GM18499 (cell line): ENCODE results near the gene TUT7.
"Not testable (repeated sequence)": the region's sequence is repeated elsewhere in the genome, so short reads cannot be mapped to it uniquely, and the experiment has no call there.

Source experiments
- ATAC-seq: cut with Tn5 transposase; IDR thresholded peaks from one replicate; pipeline ENCODE4 v1.9.1; 2021; ENCODE audit warnings: moderate number of reproducible peaks; ENCODE audit not compliant: insufficient read depth, unreplicated experiment

TUT7 gene, protein sequence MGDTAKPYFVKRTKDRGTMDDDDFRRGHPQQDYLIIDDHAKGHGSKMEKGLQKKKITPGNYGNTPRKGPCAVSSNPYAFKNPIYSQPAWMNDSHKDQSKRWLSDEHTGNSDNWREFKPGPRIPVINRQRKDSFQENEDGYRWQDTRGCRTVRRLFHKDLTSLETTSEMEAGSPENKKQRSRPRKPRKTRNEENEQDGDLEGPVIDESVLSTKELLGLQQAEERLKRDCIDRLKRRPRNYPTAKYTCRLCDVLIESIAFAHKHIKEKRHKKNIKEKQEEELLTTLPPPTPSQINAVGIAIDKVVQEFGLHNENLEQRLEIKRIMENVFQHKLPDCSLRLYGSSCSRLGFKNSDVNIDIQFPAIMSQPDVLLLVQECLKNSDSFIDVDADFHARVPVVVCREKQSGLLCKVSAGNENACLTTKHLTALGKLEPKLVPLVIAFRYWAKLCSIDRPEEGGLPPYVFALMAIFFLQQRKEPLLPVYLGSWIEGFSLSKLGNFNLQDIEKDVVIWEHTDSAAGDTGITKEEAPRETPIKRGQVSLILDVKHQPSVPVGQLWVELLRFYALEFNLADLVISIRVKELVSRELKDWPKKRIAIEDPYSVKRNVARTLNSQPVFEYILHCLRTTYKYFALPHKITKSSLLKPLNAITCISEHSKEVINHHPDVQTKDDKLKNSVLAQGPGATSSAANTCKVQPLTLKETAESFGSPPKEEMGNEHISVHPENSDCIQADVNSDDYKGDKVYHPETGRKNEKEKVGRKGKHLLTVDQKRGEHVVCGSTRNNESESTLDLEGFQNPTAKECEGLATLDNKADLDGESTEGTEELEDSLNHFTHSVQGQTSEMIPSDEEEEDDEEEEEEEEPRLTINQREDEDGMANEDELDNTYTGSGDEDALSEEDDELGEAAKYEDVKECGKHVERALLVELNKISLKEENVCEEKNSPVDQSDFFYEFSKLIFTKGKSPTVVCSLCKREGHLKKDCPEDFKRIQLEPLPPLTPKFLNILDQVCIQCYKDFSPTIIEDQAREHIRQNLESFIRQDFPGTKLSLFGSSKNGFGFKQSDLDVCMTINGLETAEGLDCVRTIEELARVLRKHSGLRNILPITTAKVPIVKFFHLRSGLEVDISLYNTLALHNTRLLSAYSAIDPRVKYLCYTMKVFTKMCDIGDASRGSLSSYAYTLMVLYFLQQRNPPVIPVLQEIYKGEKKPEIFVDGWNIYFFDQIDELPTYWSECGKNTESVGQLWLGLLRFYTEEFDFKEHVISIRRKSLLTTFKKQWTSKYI (N-terminal part only)

DNA sequence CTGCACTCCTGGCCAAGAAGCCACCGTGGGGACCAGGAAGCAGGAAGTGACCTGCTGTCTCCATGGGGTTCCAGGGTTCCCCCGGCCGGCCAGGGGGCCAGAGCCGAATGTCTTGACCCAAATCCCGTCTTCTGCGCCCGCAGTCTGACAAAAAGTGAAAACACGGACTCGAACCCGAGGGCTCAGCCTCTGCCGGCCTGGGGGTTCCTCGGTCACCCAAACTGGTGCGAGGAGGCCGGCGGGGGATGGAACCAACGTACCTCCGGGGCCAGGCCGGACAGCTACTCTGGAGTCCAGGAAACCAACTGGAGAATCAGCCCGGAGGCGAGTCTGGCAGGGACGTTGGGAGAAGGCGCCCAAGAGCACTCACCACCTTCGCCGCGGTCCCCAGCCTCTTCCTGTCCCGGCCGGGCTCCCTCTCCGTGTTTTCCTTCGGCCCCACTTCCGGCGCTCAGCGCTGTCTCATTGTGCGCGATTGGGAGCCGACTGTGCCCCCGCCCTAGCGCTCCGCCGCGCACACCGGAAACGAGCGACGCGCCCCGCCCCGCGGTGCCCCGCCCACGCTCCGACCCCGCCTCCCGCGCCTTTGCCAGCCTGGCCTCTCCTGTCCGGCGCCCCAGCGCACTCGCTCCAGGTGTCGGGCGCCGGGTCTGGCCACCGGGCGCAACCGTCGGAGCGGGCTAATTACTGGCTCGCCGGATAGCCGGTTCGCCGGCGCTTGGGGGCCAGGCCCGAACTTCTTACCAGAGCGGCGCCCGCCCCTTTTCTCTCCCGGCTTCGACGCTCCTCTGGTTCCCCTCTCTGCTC lies at the start of gene TUT7:
Gene TUT7, minus strand, starts transcription at position 400 of the 807 bp plus-strand sequence. CDS start 1,211 bp downstream, outside the sequence.
- peak; percentile 46 for ATAC-seq

DNA sequence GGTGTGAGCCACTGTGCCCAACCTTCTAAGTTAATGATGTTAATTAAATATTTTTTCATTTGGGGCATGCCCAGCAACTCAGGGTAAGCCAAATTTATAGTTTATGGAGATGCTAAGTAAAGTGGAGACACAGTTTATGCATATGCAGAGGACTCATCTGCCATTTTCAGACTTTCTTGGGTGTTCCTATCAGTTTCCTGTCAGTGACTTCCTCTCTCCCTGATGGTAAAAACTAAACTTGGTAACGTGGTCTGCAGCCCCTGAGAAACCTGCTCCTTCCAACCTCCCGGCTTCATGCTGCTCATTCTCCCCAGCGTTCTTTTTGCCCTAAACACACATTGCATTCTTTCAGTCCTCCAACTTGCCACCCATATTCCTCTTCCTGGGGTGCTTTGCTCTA lies 48.4 kb upstream of the TUT7 start:
- no peak for ATAC-seq

DNA sequence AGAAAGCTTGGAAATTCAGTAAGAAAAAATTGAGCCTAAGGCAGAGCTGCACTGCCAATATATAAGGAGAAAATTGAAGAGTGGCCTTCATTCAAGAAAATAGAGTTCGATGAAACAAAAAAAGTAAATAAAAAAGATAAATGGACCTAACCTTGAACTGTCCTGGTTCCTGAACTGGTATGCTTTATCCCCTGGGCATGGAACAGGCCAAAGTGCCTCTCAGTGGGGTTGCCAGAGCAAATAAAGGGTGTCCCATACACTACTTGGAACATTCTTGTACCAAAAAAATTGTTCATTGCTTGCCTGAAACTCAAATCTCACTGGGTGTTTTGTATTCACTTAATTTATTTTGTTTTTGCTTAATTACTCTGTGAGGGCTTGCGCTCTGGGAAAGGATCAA lies 42.2 kb upstream of the TUT7 start:
- ATAC-seq, result no peak

DNA sequence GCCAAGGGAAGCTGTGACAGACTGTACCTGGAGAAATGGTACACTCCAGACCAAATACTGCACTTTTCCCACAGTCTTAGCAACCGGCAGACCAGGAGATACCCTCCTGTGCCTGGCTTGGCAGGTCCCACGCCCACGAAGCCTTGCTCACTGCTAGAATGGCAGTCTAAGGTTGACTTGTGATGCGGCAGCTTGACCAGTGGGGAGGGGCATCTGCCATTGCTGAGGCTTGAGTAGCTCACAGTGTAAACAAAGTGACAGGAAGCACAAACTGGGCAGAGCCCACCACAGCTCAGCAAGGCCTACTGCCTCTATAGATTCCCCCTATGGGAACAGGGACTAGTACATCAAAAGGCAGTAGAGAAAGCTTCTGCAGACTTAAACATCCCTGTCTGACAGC lies 36.0 kb upstream of the TUT7 start:
- not testable (repeated sequence) for ATAC-seq

DNA sequence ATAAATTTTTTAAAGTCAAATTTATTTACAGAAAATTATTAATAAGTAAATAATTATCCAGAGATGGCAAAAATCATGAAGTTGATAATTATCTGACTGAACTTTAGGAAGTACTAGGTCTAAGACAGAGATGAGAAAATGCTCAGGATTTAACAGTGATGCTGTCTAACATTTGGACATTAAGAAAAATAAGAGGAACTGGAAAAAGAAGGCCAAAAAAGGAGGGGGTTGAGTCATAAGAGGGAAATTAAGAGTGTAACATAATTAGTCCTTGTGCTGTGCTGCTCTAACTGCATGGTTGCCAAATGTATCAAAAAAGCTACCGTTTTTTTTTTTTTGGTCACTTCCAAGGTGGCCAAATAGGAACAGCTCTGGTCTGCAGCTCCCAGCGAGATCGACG lies 35.4 kb upstream of the TUT7 start:
- no peak for ATAC-seq

DNA sequence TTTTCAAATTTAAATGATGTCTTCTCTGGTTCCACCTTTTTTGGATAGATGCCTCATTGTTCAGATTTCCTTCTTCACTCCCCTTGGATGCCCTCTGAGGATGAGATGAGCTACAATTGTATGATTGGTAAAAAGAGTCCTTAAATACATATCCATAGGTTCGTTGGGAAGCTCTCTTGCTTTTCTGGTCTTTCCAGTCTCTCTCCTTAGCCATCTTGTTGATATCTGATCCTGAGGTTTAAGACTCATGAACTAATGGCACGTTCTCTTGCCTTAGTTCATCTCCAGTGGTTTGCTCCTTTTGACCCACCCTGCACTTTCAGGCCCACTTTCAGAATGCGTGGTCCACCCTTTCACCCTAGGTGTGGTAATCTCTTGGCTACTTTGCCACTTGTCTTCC lies 33.2 kb upstream of the TUT7 start:
- no peak for ATAC-seq

DNA sequence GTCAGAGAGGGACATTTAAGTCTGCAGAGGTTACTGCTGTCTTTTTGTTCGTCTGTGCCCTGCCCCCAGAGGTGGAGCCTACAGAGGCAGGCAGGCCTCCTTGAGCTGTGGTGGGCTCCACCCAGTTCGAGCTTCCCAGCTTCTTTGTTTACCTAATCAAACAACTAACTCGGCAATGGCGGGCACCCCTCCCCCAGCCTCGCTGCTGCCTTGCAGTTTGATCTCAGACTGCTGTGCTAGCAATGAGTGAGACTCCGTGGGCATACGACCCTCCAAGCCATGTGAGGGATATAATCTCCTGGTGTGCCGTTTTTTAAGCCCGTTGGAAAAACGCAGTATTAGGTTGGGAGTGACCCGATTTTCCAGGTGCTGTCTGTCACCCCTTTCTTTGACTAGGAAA lies 28.8 kb upstream of the TUT7 start:
- not testable (repeated sequence) for ATAC-seq

DNA sequence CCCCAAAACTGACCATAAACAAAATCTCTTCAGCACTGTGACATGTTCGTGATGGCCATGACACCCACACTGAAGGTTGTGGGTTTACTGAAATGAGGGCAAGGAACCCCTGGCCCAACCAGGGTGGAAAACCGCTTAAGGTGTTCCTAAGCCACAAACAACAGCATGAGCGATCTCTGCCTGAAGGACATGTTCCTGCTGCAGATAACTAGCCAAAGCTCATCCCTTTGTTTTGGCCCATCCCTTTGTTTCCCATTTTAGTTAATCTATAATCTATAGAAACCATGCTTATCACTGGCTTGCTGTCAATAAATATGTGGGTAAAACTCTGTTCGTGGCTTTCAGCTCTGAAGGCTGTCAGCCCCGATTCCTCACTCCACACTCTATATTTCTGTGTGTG lies 21.8 kb upstream of the TUT7 start:
- no peak for ATAC-seq

DNA sequence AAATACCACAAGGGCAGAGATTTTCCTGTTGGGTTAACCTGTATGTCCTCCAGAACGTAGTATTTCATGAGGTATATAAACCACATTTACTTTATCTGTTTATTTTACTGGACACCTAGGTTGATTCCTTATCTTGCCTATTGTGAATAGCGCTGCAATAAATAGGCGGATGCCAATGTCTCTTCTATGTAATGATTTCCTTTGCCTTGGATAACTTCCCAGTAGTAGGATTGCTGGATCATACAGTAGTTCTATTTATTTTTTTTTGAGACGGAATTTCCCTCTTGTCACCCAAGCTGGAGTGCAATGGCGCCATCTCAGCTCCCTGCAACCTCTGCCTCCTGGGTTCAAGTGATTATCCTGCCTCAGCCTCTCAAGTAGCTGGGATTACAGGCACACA lies 15.6 kb upstream of the TUT7 start:
- ATAC-seq, result no peak

DNA sequence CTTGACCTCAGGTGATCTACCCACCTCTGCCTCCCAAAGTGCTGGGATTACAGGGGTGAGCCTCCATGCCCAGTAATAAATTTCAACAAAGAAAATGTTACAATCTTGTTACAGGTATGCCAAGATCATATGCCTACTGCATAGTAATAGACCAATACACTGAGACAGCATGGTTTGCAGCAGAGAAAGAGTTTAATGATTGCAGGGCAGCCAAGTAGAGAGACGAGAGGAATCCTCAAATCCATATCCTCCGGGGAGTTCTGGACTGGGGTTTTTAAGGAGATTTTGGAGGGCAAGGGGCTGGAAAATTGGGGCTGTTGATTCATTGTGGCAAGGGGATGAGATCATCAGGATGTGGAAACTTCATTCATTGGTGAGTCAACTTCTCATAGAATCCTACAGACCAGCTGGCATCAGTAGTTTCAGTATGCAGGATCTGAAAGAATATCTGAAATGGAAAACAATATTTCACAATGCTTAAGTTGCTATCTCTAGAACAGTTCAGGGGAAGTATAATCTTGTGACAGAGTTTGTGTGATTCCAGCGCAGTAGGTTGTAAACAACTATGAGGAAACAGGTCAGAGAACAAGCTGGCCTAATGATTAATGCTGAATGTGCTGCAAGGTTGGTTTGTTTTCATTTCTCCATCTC lies 14.8 kb upstream of the TUT7 start:
- no peak for ATAC-seq

DNA sequence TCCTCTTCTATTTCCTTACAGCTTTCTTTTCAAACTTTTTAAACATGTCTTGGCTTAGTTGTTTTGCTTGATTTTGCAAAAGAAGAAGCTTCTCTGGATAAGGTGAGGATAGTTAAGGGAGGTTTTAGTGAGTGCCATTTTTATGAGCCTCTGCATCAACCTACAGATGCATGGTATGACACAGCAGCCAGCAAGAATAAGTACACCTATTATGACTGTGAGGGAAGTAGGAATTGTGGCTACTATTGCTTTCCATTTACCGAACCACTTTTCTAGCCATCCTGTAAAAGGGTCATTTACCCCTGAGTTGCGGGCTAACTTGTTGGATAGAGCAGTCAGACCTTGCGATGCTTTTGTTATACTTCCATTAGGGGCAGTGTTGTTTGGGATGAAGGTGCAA lies 7.0 kb upstream of the TUT7 start:
- no peak for ATAC-seq

DNA sequence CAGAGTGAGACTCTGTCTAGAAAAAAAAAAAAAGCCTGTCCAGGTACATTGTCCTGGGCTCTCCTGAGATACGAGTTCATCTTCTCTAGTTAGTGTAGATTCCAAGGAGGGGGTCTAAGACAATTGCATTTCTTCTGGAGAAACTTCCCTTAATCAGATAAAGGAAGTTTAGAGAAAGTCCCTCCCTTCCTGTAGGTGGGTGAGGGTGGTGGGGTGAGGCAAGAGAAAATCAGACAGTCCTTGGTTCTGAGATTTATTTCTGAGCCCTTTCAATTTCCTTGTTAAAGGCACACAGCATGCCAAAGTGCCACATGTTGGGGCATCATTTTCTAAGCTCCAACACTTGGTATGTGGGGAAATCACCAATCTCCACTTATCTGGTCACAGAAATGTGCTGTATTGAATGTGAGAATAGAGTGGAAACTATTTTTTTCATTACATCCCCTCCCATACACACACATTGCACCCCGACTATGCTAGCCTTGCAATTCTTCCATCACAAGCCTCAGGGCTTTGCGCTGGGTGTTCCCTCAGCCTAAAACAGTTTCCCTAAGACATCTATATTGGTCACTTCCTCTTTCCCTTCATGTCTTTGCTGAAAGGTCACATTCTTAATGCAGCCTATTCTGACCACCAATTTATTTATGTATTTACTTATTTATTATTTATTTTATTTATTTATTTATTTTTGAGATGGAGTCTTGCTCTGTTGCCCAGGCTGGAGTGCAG lies 5.1 kb upstream of the TUT7 start:
- no peak for ATAC-seq

DNA sequence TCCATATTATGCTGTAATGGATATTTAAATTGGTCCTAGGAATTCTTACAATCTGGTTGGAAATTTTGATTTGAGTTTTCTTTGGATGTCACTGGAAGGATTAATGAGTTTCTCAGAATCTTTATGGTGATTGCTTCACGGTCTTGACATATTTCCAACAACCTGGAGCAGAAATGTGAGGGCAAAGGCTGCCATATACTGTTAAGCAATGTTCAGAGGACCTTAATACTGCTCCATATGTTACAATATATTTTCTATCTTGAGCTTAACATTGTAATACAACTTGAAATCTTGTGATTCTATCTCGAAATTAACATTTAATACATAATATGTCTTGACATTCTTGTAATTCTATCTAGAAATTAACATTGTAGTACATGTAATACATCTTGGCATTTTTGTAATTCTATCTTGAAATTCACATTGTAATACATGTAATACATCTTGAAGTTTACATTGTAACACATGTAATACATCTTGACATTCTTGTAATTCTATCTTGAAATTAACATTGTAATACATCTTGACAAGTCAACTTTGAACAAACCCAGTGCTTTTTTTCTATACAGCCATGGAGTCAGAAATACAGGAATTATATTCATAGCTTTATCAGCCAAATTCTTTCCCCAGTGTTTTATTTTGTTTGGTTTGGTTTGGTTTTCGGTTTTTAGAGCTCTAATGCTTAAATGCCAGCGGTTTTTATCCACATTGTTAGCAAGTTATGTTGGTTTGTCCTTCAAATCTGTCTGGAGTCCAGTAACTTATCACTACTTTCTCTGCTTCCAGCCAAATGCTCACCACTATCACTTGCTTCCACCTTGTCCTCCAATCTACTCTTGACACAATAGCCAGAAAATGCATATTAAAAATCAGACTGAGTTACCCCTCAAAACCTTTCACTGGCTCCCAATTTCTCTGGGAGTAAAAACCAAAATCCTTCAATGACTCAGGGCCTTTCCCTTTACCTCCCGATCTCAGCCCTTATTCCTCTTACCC lies 3.0 kb upstream of the TUT7 start:
- ATAC-seq, result no peak

DNA sequence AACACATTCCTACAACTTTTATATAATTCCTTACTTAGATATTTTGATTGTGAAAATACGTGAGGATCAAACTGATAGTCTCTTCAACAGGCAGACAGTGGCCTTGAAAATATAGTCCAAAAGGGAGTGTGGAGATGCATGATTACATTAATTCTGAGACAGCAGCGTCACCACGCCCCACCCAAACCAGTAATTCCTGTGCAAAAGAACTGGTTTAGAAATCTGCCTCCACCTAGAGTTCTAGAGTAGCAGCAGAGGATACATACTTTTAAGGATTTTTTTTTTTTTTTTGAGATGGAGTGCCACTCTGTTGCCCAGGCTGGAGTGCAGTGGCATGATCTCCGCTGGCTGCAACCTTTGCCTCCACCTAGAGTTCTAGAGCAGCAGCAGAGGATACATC lies 1.6 kb upstream of the TUT7 start:
- no peak for ATAC-seq

DNA sequence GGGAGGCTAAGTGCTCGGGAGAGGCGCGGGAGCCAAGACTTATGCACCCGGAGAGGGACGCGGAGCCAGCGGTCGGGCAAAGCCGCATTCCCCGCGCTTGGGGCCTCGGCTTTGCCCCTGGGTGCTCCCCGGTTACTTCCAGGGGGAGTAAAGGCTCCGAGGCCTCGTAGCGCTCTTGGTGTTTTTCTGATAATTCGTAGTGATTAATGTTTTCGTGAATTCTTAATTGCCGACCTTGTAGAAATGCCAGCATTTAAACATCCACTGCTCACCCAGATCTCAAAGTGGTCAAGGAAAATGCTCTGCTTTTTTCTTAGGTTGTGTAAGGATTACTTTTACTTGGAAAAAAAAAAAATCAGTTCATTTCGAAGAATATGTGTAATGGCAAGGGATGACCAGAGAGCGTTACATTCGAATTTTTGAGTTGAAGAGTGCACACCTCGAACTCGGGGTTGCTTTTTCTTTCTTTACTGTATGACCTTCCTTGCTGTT lies 654 bp upstream of the TUT7 start:
- ATAC-seq, result no peak

DNA sequence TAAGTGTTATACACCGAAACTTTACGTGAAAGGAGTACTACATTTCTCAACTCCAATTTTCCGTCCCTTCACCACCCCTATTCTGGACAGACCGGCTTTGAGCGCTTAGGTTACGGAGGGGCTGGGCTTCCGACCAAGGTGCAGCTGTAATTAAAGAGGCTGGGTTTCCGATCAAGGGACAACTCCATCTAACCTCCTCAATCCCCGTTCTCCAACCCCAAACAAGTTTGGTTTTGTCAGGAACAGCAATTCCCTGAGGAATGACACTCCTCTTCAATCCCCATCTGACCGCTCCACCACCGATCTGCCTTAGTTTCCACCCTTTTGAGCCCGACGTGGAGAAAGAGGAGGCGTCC lies 577 bp downstream of the TUT7 start:
- no peak for ATAC-seq

DNA sequence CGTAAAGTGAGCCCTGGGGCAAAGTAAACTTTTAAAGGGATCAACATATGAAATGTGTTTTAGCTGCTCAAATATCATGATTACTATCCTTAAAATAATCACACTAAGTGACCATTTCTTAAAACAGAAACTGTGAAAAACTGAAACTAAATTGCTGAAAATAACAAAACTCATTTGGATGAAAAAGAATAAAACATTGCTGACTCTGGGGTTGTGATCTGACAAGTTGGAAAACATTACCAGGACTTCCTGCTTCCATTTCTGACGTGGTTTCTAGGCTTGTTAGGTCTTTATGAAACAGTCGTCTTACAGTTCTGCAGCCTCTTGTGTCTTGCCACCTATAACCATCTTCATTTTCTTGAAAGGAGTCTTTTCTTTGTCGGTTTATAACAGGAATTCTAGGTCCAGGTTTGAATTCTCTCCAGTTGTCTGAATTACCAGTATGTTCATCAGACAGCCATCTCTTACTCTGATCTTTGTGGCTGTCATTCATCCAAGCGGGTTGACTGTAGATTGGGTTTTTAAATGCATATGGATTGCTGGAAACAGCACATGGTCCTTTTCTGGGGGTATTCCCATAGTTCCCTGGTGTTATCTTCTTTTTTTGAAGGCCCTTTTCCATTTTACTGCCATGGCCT lies 1.7 kb downstream of the TUT7 start:
- ATAC-seq, result no peak
